Muscle layer of duodenum (tissue), 2 donors: ENCODE measurements around the gene COL4A6.
"Not testable (repeated sequence)": the region's sequence is repeated elsewhere in the genome, so short reads cannot be mapped to it uniquely, and the experiment has no call there.

Experiments
- H3K27ac ChIP-seq: one replicate; pipeline ENCODE4 v1.7.0; 2013; ENCODE audit warnings: mild to moderate bottlenecking, low read length
- H3K27me3 ChIP-seq: one replicate; pipeline ENCODE4 v1.7.0; 2013; ENCODE audit warnings: low read depth, mild to moderate bottlenecking, control low read depth, low read length
- H3K36me3 ChIP-seq, 2 donors: one replicate each; pipeline ENCODE4 v1.7.0; 2013; ENCODE audit warnings: low read length in 2 of 2, control low read depth in 1 of 2, mild to moderate bottlenecking in 1 of 2; ENCODE audit not compliant: insufficient read depth in 2 of 2, control insufficient read depth in 1 of 2
- H3K4me1 ChIP-seq, 2 donors: one replicate each; pipeline ENCODE4 v1.7.0; 2013; ENCODE audit warnings: low read length in 2 of 2, mild to moderate bottlenecking in 2 of 2, control low read depth in 1 of 2, moderate library complexity in 1 of 2; ENCODE audit not compliant: insufficient read depth in 2 of 2, control insufficient read depth in 1 of 2
- H3K4me3 ChIP-seq, 2 donors: one replicate each; pipeline ENCODE4 v1.7.0; 2013; ENCODE audit warnings: low read length in 2 of 2, low read depth in 1 of 2, mild to moderate bottlenecking in 1 of 2
- H3K9me3 ChIP-seq, 2 donors: one replicate each; pipeline ENCODE4 v1.7.0; 2013; ENCODE audit warnings: low read length in 2 of 2, control low read depth in 1 of 2, mild to moderate bottlenecking in 1 of 2; ENCODE audit not compliant: control insufficient read depth in 1 of 2
- donor health status: healthy.

Gene COL4A6

DNA sequence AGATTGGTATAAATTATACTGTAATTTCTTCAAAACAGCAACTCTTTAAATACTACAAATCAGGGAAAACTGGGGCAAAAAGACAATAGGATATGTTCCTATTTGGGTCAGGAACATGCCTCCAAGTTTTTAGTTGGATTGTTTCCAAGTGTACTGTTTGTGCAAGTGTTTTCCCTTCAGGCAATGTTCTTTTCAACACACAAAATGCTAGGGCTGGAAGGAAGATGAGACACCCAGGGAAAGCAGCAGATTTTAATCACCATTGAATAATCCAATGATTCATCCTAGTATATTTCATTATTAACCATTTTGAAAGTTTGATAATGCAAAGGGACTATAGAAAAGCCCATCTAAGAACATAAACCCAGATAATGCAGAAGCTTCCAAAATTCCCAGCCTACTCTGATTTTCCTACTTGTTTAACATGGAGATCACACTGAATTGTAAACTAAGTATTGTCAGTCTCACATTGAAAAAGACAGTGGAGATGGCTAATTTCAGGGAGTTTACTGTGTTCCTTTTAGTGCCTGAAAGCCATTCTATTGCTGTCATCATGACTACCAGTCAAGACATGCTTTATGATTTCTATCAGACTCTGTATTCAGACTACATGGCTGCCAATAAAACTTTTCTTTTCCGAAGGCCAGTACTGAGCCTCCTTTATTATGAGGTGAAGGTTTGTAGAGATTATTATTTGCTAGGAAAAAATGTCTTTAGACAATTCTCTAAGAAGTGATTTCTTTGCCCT is 38.6 kb downstream of the COL4A6 start:
- H3K27ac ChIP-seq = no peak overlapping the region
- H3K9me3 ChIP-seq = no peaks in the 10 kb centered on the region
- H3K4me3 ChIP-seq = no peak overlapping the region
- no peaks in the 10 kb centered on the region for H3K4me1 ChIP-seq
- H3K36me3 ChIP-seq = no peaks in the 10 kb centered on the region
- no peaks in the 10 kb centered on the region for H3K27me3 ChIP-seq

DNA sequence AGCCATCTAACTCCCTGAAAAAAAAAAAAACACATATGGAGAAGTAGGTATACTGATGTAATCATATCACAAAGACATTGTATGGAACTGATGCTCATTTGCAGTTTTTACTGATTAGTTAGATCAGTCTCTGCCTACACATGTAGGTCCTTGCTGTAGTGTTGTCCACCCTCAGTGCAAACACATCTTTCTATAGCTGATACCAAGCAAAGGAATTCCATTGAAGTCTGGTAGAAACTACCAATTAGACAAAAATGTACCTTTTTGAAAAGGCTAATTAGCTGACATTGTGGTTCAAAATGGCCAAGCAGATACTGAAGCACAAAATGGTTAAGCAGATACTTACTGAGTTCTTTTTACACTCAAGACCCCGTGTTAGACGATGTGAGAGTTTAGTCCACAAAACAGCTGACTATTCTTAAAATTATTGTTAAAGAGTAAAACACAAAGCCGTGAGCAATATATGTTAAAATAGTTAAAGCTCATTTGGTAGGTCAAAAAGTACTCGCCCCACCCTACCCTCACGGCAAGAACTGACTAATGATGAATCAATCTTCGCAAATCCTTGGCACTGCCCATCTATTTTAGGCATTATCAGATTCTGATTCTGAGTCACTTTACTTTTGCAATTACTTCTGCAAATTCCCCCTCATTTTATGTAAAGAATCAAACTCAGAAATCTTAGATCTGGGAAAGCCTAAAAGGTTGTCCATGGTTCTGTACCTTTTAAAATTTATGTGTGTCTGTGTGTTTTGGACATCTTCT is 40.4 kb downstream of the COL4A6 start:
- H3K36me3 ChIP-seq = no peaks in the 10 kb centered on the region
- no peaks in the 10 kb centered on the region for H3K27me3 ChIP-seq
- no peak overlapping the region for H3K27ac ChIP-seq
- H3K4me3 ChIP-seq = no peak overlapping the region
- no peaks in the 10 kb centered on the region for H3K4me1 ChIP-seq
- H3K9me3 ChIP-seq = no peaks in the 10 kb centered on the region

DNA sequence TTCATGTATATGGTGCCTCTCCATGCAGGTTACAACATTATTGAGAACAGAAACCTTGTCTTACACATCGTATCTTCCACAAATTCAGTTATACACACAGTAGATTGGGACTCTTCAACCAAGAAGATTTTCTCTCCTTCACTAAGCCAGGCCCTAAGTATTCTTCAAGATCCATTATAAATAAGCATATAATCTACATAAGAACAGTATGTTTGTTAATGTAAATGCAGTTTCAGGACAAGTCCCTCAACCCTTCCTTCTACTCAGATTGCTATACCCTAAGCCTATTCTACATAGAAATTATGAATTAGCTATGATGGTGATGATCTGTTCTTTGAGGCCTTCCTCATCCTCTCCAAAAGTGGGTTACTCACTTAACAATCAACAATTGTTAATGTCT is 41.2 kb downstream of the COL4A6 start:
- H3K9me3 ChIP-seq = no peaks in the 10 kb centered on the region
- H3K4me1 ChIP-seq = no peaks in the 10 kb centered on the region
- H3K4me3 ChIP-seq = no peak overlapping the region
- no peaks in the 10 kb centered on the region for H3K27me3 ChIP-seq
- H3K36me3 ChIP-seq = no peaks in the 10 kb centered on the region
- H3K27ac ChIP-seq = no peak overlapping the region

DNA sequence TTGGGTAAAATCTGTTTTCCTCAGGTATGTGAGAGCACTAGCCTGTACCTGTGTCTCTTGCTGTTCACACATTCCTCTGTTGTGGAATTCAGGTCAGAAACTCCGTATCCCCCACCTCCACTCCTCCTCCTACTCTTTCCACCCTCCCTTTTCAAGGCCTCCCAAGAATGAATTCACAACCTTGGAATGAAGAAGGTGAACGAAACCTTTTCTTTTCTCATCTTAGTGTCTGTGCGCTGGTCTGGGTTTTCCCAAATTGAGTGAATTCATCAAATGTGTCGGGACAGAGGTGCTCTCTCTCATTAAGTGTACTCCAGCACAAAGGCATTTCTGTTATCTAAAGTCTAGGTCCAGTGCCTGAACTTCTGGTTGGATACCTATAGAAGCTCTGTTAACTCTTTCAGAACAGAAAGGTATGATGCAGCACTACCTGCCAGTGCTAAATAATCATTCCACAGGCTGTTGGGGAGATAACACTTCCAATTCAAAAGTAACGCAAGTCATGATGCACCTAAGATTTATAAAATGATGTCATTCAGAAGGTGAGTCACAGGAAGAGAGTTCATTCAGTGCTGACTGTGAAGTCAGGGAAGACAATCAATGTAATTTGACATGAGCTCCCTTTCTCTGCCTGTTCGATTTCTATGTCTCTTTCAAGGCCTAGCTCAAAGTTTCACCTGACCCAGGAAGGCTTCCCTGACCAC is 41.9 kb downstream of the COL4A6 start:
- Histone ChIP-seq H3K27ac (no peak overlapping the region), H3K4me1 (no peaks in the 10 kb centered on the region), H3K9me3 (no peaks in the 10 kb centered on the region), H3K27me3 (no peaks in the 10 kb centered on the region), H3K4me3 (no peak overlapping the region), H3K36me3 (no peaks in the 10 kb centered on the region)

DNA sequence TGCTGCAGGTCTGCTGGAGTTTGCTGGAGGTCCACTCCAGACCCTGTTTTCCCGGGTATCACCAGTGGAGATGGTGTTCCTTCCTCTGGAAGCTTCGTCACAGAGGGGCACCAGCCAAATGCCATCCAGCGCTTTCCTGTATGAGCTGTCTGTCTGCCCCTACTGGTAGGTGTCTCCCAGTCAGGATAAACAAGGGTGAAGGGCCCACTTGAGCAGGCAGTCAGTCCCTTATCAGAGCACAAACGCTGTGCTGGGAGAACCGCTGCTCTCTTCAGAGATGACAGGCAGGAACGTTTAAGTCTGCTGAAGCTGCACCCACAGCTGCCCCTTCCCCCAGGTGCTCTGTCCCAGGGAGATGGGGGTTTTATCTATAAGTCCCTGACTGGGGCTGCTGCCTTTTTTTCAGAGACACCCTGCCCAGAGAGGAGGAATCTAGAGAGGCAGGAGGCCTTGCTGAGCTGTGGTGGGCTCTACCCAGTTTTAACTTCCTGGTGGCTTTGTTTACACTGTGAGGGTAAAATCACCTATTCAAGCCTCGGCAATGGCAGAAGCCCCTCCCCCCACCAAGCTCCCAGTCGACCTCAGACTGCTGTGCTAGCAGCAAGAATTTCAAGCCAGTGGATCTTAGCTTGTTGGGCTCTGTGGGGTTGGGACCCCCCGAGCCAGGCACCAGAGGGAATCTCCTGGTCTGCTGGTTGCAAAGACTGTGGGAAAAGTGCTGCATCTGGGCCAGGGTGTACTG is 47.1 kb downstream of the COL4A6 start:
- not testable (repeated sequence) for H3K27me3 ChIP-seq, H3K27ac ChIP-seq, H3K4me3 ChIP-seq, H3K9me3 ChIP-seq, H3K4me1 ChIP-seq, H3K36me3 ChIP-seq

DNA sequence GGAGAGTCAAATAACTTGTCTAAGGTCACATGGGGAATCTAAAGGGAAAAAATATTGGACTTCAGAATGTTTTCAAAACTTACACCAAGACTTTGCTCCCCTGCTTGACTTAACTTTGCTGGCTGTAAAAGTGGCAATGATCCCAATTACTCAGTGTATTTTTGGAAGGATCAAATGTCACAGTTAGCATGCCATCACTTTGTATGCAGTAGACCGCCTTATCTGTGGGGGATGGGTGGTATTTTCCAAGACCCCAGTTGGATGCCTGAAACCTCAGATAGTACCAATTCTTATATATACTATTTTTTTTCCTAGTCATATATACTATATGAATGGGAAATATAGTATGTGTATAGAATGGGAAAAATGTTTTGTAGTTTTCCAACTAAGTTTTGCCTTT is 53.4 kb downstream of the COL4A6 start:
- Histone ChIP-seq H3K27me3 (no peaks in the 10 kb centered on the region), H3K27ac (no peak overlapping the region), H3K4me1 (no peaks in the 10 kb centered on the region), H3K4me3 (no peak overlapping the region), H3K36me3 (no peaks in the 10 kb centered on the region), H3K9me3 (no peaks in the 10 kb centered on the region)

DNA sequence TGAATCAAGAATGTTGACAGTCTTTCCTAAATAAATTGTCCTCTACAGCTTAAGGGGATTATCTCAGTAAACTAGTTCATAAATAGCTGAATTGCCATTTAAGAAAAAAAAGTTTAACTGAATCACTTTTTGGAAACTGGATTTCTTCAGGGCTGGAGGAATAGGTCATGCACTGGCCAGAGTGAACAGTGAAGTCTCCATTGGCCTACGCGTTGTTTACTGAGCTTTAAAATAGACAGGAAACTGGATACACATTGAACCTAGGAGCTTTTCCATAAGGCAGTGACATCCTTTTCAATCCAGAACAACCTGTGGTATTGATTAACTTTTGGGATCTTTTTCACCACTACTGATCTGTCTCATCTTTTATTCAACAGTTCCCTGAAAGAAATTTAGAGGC is 58.0 kb downstream of the COL4A6 start:
- H3K27ac ChIP-seq = no peak overlapping the region

DNA sequence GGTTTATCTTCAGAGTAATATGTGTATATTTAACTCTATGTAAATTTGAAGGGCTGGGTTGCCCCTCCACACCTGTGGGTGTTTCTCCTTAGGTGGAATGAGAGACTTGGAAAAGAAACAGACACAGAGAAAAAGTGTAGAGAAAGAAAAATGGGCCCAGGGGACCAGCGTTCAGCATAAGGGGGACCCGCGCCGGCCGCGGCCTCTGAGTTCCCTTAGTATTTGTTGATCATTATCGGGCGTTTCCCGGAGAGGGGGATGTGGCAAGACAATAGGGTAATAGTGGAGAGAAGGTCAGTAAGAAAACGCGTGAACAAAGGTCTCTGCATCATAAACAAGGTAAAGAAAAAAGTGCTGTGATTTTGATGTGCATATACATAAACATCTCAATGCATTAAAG is 61.4 kb downstream of the COL4A6 start:
- H3K36me3 ChIP-seq, H3K9me3 ChIP-seq, H3K4me3 ChIP-seq, H3K4me1 ChIP-seq, H3K27me3 ChIP-seq, H3K27ac ChIP-seq: not testable (repeated sequence)

More for the DNA sequence above, 58.0 kb downstream of the COL4A6 start:
- H3K9me3 ChIP-seq = no peaks in the 10 kb centered on the region
- no peaks in the 10 kb centered on the region for H3K27me3 ChIP-seq
- no peak overlapping the region for H3K4me3 ChIP-seq
- no peaks in the 10 kb centered on the region for H3K36me3 ChIP-seq
- H3K4me1 ChIP-seq = no peaks in the 10 kb centered on the region

DNA sequence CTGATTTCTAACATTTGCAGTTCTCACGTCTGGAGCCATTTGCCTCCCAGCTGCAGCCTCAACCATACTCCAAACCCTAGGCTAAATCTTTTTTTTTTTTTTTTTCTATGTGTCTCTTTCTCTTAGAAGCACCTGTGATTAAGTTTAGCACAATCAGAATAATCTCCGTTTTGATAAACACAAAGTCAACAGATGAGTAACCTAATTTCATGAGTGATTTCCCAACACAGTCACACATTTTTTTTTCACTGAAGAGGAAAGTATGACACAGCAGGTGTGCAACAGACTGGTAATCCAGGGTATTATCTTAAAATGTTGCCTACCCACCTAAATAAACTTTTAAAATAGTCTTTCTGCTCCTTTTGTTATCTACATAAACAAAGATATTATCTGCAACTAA is 62.6 kb downstream of the COL4A6 start:
- H3K36me3 ChIP-seq, H3K4me1 ChIP-seq, H3K9me3 ChIP-seq, H3K27me3 ChIP-seq, H3K4me3 ChIP-seq, H3K27ac ChIP-seq: not testable (repeated sequence)

DNA sequence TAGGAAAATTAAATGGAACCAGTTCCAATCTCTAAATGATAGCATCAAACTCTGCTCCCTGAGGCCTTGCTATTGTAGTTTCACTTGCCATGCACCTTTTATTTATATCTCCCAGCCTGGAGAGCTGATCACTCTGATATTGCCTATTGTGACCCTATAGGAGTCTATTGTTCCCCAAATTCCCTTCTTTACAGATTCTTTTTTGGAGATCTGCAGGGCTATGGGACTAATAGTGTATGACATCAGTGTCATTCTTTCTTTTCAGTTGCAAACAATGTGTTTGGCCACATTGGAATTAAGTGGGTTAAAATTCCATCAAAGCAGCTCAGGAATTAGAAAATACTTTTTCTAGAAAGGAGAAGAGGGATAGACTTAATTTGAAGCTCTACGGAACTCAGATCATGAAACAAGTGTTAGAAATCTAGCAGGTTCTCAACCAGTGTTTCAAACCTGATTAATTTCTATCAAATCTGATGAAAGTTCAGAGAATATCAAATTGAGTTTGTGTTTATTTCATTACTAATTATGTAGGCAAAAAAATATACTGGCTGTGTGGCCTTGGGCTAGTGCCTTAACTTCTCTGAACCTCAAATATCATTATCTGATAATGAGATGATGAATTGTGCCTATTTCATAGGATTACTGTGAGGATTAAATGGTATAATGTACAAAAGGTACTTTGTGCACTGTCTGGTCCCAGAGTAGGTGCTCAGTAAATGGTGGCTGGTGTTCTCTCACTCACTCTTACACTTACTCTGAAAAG is 71.4 kb downstream of the COL4A6 start:
- no peaks in the 10 kb centered on the region for H3K4me1 ChIP-seq
- no peaks in the 10 kb centered on the region for H3K36me3 ChIP-seq
- no peaks in the 10 kb centered on the region for H3K27me3 ChIP-seq
- H3K9me3 ChIP-seq = no peaks in the 10 kb centered on the region
- no peak overlapping the region for H3K4me3 ChIP-seq
- no peak overlapping the region for H3K27ac ChIP-seq
